ENCODE results near the gene CPT2. TPM values are rescaled to one million over a fixed set of nuclear protein-coding genes. Genes with fewer than 3 reads are reported as not detected.

Gene CPT2
- total and polyA plus RNA-seq, 2 of the 4 experiments (the other 2 are of a cell fraction): 15.8 to 16.0 TPM

GRCh38 chr1:53160924-53161378 is 35.7 kb upstream of the CPT2 start:
- Histone ChIP-seq H2BK15ac (ENCODE audit: low read depth, low read length) (no peak overlapping the region), H3K23ac (ENCODE audit: low read depth, low read length) (peak overlapping the region; percentile 15; the same call in 1 of the 2 replicates), H3K18ac (ENCODE audit: low read depth, low read length) (no peak overlapping the region), H3K9me1 (ENCODE audit: insufficient read depth, low read length) (no peaks in the 10 kb centered on the region), H3K9ac (ENCODE audit: low read depth, low read length) (no peak overlapping the region), H4K5ac (ENCODE audit: low read depth, low read length) (no peak overlapping the region), H2AK5ac (ENCODE audit: low read depth, low read length) (no peak overlapping the region), H4K20me1 (ENCODE audit: insufficient read depth, low read length) (no peaks in the 10 kb centered on the region), H3K4me2 (ENCODE audit: low read depth, low read length) (no peak overlapping the region), H3K4me3 (ENCODE audit: insufficient read depth, low read depth, low read length) (no peak overlapping the region), H3K79me1 (ENCODE audit: low read depth in 1 of 2, low read length in 2 of 2) (no peaks in the 10 kb centered on the region), H3K4ac (ENCODE audit: low read depth, low read length) (0 out of 2 replicates have a peak overlapping the region, but pooled peaks have one; percentile 16), H3K27ac (ENCODE audit: insufficient read depth, low read length) (no peak overlapping the region), H2AFZ (replicated peaks; ENCODE audit: low read length, poor library complexity) (peak overlapping the region; percentile 69), H4K8ac (ENCODE audit: low read depth in 2 of 2, low read length in 2 of 2) (no peak overlapping the region), H2BK5ac (ENCODE audit: low read depth, low read length, poor library complexity, severe bottlenecking) (no peak overlapping the region), H4K91ac (ENCODE audit: insufficient read depth, low read depth, low read length) (no peak overlapping the region), H3K9me3 (ENCODE audit: control insufficient read depth, insufficient read depth, low read length) (no peaks in the 10 kb centered on the region), H3K4me1 (ENCODE audit: control insufficient read depth, insufficient read depth, low read length) (peaks cover 5% of the 10 kb centered on the region; the same call in 1 of the 2 replicates), H3K56ac (ENCODE audit: extremely low read depth, insufficient read depth, low read length) (no peak overlapping the region), H2BK120ac (ENCODE audit: low read depth, low read length) (no peak overlapping the region), H2AK9ac (replicated peaks; ENCODE audit: low read depth, low read length, poor library complexity) (no peak overlapping the region), H3K36me3 (ENCODE audit: control insufficient read depth, insufficient read depth, low read length) (no peaks in the 10 kb centered on the region), H2BK20ac (ENCODE audit: low read depth, low read length) (no peak overlapping the region; the same call in 1 of the 2 replicates), H3K14ac (replicated peaks; ENCODE audit: low read depth, low read length) (no peak overlapping the region; the same call in 1 of the 2 replicates), H3K27me3 (ENCODE audit: control insufficient read depth, insufficient read depth, low read length) (no peaks in the 10 kb centered on the region)
- no peak for DNase-seq
- TF ChIP-seq CEBPB (IDR thresholded peaks at IDR 0.05; ENCODE audit: low read depth, low read length): no peak
- TF ChIP-seq, protein P1, sequence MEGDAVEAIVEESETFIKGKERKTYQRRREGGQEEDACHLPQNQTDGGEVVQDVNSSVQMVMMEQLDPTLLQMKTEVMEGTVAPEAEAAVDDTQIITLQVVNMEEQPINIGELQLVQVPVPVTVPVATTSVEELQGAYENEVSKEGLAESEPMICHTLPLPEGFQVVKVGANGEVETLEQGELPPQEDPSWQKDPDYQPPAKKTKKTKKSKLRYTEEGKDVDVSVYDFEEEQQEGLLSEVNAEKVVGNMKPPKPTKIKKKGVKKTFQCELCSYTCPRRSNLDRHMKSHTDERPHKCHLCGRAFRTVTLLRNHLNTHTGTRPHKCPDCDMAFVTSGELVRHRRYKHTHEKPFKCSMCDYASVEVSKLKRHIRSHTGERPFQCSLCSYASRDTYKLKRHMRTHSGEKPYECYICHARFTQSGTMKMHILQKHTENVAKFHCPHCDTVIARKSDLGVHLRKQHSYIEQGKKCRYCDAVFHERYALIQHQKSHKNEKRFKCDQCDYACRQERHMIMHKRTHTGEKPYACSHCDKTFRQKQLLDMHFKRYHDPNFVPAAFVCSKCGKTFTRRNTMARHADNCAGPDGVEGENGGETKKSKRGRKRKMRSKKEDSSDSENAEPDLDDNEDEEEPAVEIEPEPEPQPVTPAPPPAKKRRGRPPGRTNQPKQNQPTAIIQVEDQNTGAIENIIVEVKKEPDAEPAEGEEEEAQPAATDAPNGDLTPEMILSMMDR (conservative IDR thresholded peaks at IDR 0.05; ENCODE audit: low read depth, low read length): no peak
- no peak for TF ChIP-seq NFE2L2 (IDR thresholded peaks at IDR 0.05; ENCODE audit: low read depth, low read length)
- no peak for TF ChIP-seq MXI1 (IDR thresholded peaks at IDR 0.05; ENCODE audit: borderline replicate concordance, low read depth, low read length)
- no peak for TF ChIP-seq USF2 (IDR thresholded peaks at IDR 0.05; ENCODE audit: low read depth, low read length)
- no peak for TF ChIP-seq SMC3 (IDR thresholded peaks at IDR 0.05; ENCODE audit: low read depth, low read length)
- no peak for TF ChIP-seq FOS (IDR thresholded peaks at IDR 0.05; ENCODE audit: low read depth, low read length)
- no peak for TF ChIP-seq MAFK (IDR thresholded peaks at IDR 0.05; ENCODE audit: low read depth, low read length)
- no peak for TF ChIP-seq RAD21 (IDR thresholded peaks at IDR 0.05; ENCODE audit: low read length)
- POLR2A ChIA-PET (ENCODE audit: unreplicated experiment): no interaction called here
- WGBS, 2 experiments (ENCODE audit: extremely low coverage in 2 of 2, insufficient read length in 1 of 2): no CpG with 5 or more reads among the region's 2 CpGs
- intact Hi-C loops (cut with micrococcal nuclease) (no loop called here), dilution Hi-C loops (cut with HindIII; ENCODE audit: low sequenced_read_pairs, unreplicated experiment) (no loop called here), in situ Hi-C loops (cut with MboI; ENCODE audit: low sequenced_read_pairs) (no loop called here)
- no TSS peak for BruUV-seq (replicated peaks)
- CTCF ChIA-PET: no interaction called here
- no peak for ATAC-seq (ENCODE audit: low read depth)
